ENCODE measurements around the gene IGFBP2.

- no peak for TF ChIP-seq POLR2A (IDR thresholded peaks at IDR 0.05)
- TF ChIP-seq, protein P1, sequence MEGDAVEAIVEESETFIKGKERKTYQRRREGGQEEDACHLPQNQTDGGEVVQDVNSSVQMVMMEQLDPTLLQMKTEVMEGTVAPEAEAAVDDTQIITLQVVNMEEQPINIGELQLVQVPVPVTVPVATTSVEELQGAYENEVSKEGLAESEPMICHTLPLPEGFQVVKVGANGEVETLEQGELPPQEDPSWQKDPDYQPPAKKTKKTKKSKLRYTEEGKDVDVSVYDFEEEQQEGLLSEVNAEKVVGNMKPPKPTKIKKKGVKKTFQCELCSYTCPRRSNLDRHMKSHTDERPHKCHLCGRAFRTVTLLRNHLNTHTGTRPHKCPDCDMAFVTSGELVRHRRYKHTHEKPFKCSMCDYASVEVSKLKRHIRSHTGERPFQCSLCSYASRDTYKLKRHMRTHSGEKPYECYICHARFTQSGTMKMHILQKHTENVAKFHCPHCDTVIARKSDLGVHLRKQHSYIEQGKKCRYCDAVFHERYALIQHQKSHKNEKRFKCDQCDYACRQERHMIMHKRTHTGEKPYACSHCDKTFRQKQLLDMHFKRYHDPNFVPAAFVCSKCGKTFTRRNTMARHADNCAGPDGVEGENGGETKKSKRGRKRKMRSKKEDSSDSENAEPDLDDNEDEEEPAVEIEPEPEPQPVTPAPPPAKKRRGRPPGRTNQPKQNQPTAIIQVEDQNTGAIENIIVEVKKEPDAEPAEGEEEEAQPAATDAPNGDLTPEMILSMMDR (IDR thresholded peaks at IDR 0.05), result no peak
Observed at GRCh38 chr2:216693414-216694080, 60.3 kb downstream of the IGFBP2 start.

All from body of pancreas (tissue), 4 donors.